Transverse colon (tissue), 3 donors: ENCODE data around the gene HIP1.

Experiments used
- EP300 ChIP-seq: sonication (generic); formaldehyde crosslinking; IDR thresholded peaks from one replicate; pipeline ENCODE4 v1.6.1; 2017; ENCODE audit warnings: antibody characterized with exemption, low read depth
- TF ChIP-seq, protein P1 (sequence below), 5 experiments: fragments of 200-600 bp in 3 of 5; fragments of 450-650 bp in 2 of 5; sonication (generic) in 3 of 5; IDR thresholded peaks; 1 replicate in 2 of 5; 2 replicates in 3 of 5; pipeline ENCODE4 v1.5.1; 2016 to 2017; ENCODE audit warnings: antibody characterized with exemption in 5 of 5, inconsistent platforms in 3 of 5, mild to moderate bottlenecking in 2 of 5, moderate library complexity in 1 of 5

DNA sequence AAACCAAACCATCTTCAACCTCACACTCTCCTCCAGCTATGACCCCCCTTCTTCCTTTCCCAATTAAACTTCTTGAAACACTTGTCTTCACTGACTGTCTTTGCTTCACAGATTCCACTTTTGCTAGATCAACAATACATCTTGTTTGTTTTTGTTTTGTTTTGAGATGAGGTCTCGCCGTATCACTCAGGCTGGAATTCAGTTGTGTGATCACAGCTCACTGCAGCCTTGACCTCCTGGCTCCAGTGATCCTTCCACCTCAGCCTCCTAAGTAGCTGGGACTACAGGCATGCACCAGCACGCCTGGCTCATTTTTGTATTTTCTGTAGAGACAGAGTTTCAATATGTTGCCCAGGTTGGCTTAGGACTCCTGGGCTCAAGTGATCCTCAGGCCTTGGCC, 59.7 kb downstream of the HIP1 start:
- no peak for TF ChIP-seq EP300
- TF ChIP-seq, protein P1, sequence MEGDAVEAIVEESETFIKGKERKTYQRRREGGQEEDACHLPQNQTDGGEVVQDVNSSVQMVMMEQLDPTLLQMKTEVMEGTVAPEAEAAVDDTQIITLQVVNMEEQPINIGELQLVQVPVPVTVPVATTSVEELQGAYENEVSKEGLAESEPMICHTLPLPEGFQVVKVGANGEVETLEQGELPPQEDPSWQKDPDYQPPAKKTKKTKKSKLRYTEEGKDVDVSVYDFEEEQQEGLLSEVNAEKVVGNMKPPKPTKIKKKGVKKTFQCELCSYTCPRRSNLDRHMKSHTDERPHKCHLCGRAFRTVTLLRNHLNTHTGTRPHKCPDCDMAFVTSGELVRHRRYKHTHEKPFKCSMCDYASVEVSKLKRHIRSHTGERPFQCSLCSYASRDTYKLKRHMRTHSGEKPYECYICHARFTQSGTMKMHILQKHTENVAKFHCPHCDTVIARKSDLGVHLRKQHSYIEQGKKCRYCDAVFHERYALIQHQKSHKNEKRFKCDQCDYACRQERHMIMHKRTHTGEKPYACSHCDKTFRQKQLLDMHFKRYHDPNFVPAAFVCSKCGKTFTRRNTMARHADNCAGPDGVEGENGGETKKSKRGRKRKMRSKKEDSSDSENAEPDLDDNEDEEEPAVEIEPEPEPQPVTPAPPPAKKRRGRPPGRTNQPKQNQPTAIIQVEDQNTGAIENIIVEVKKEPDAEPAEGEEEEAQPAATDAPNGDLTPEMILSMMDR (IDR thresholded peaks at IDR 0.05) = no peak
